Thymus (tissue), 11 donors: ENCODE results near the gene DHRS12. TPM values are rescaled to one million over a fixed set of nuclear protein-coding genes. Genes with fewer than 3 reads are reported as not detected.

Source experiments
- DNase-seq, 9 donors: peaks; one replicate each; pipeline ENCODE4 v3.0.0-alpha.2; 2013; ENCODE audit warnings: low spot score in 9 of 9, low read depth in 6 of 9, missing footprints in 1 of 9
- H3K27ac ChIP-seq, 2 donors: one replicate each; pipeline ENCODE4 v1.5.1; 2013; ENCODE audit warnings: control low read depth in 1 of 2, low read depth in 1 of 2, low read length in 1 of 2, mild to moderate bottlenecking in 1 of 2, moderate library complexity in 1 of 2
- H3K27me3 ChIP-seq, 2 donors: one replicate each; pipeline ENCODE4 v1.5.1; 2013; ENCODE audit warnings: low read length in 1 of 2; ENCODE audit not compliant: control insufficient read depth in 2 of 2, insufficient read depth in 1 of 2
- H3K36me3 ChIP-seq, 2 donors: one replicate each; pipeline ENCODE4 v1.5.1; 2013; ENCODE audit warnings: low read length in 1 of 2, mild to moderate bottlenecking in 1 of 2, moderate library complexity in 1 of 2; ENCODE audit not compliant: control insufficient read depth in 2 of 2, insufficient read depth in 2 of 2
- H3K4me1 ChIP-seq, 2 donors: one replicate each; pipeline ENCODE4 v1.5.1; 2013; ENCODE audit warnings: low read length in 2 of 2; ENCODE audit not compliant: control insufficient read depth in 2 of 2, insufficient read depth in 2 of 2
- H3K4me3 ChIP-seq, 2 donors: one replicate each; pipeline ENCODE4 v1.5.1; 2013; ENCODE audit warnings: low read length in 2 of 2, control low read depth in 1 of 2, mild to moderate bottlenecking in 1 of 2
- H3K9me3 ChIP-seq, 2 donors: one replicate each; pipeline ENCODE4 v1.5.1; 2013; ENCODE audit warnings: low read length in 1 of 2, mild to moderate bottlenecking in 1 of 2; ENCODE audit not compliant: control insufficient read depth in 2 of 2, insufficient read depth in 1 of 2
- WGBS: extraction: QIAGEN DNeasy Blood & Tissue Kit; methylation state at CpG from one replicate; pipeline ENCODE4 v1.1.7; 2013; 5-methylcytosine and 5-hydroxymethylcytosine counted together
- polyA plus RNA-seq: library from polyadenylated mRNA; stranded (reverse); fragments of 200-250 nt; gene quantifications from one replicate; pipeline ENCODE4 v1.2.3, GENCODE V29; 2013
- total RNA-seq: library from RNA; stranded (reverse); fragments of 120-200 nt; gene quantifications from one replicate; pipeline ENCODE4 v1.2.4, GENCODE V29; 2013
- donor health status: healthy.

DHRS12 gene
- total and polyA plus RNA-seq, 2 donors = 7.5 to 14.8 TPM

GRCh38 chr13:51794964-51795363, 9.0 kb downstream of the DHRS12 start:
- Histone ChIP-seq H3K27me3 (no peaks in the 10 kb centered on the region), H3K4me3 (no peak overlapping the region), H3K36me3 (no peaks in the 10 kb centered on the region), H3K9me3 (no peaks in the 10 kb centered on the region), H3K27ac (no peak overlapping the region), H3K4me1 (peaks cover 0 to 11% of the 10 kb centered on the region in 2 donors)
- no peak for DNase-seq
- 65% methylated on average over 4 of the region's 4 CpGs for WGBS

- 23% methylated on average over 6 of the region's 6 CpGs for WGBS
- no peak overlapping the region for H3K4me3 ChIP-seq
- H3K27ac ChIP-seq = peak overlapping the region; percentile 8 to 14
- no peaks in the 10 kb centered on the region for H3K36me3 ChIP-seq
- H3K4me1 ChIP-seq = peaks cover 0 to 11% of the 10 kb centered on the region in 2 donors
- H3K9me3 ChIP-seq = no peaks in the 10 kb centered on the region
- H3K27me3 ChIP-seq = no peaks in the 10 kb centered on the region
- DNase-seq = peak in 2 of 9 donors; percentile 34 to 62
Measured at GRCh38 chr13:51793570-51794271, 10.2 kb downstream of the DHRS12 start.

GRCh38 chr13:51786425-51787265, 17.3 kb downstream of the DHRS12 start:
- no peak for DNase-seq
- Histone ChIP-seq H3K27me3 (no peaks in the 10 kb centered on the region), H3K9me3 (no peaks in the 10 kb centered on the region), H3K36me3 (no peaks in the 10 kb centered on the region), H3K4me3 (no peak overlapping the region), H3K27ac (no peak overlapping the region), H3K4me1 (no peaks in the 10 kb centered on the region)
- 93% methylated on average over 10 of the region's 10 CpGs for WGBS

GRCh38 chr13:51785712-51786424, 18.1 kb downstream of the DHRS12 start:
- no peak for DNase-seq

GRCh38 chr13:51784097-51784496, 19.9 kb downstream of the DHRS12 start:
- no peaks in the 10 kb centered on the region for H3K4me1 ChIP-seq
- 100% methylated on average over 1 of the region's 1 CpG for WGBS
- no peak for DNase-seq
- H3K4me3 ChIP-seq = no peak overlapping the region
- no peaks in the 10 kb centered on the region for H3K27me3 ChIP-seq
- no peaks in the 10 kb centered on the region for H3K9me3 ChIP-seq
- no peaks in the 10 kb centered on the region for H3K36me3 ChIP-seq
- no peak overlapping the region for H3K27ac ChIP-seq

More at GRCh38 chr13:51785712-51786424, 18.1 kb downstream of the DHRS12 start:
- no peaks in the 10 kb centered on the region for H3K36me3 ChIP-seq
- H3K27me3 ChIP-seq = no peaks in the 10 kb centered on the region
- no peaks in the 10 kb centered on the region for H3K4me1 ChIP-seq
- H3K9me3 ChIP-seq = no peaks in the 10 kb centered on the region
- WGBS = 82% methylated on average over 12 of the region's 12 CpGs
- no peak overlapping the region for H3K4me3 ChIP-seq
- no peak overlapping the region for H3K27ac ChIP-seq

- Histone ChIP-seq H3K36me3 (no peaks in the 10 kb centered on the region), H3K27me3 (no peaks in the 10 kb centered on the region), H3K27ac (no peak overlapping the region), H3K4me3 (no peak overlapping the region), H3K9me3 (no peaks in the 10 kb centered on the region), H3K4me1 (no peaks in the 10 kb centered on the region)
- DNase-seq = no peak
- 97% methylated on average over 9 of the region's 9 CpGs for WGBS
Measured at GRCh38 chr13:51783428-51784094, 20.4 kb downstream of the DHRS12 start.

- H3K27me3 ChIP-seq = no peaks in the 10 kb centered on the region
- H3K36me3 ChIP-seq = no peaks in the 10 kb centered on the region
- no peak overlapping the region for H3K27ac ChIP-seq
- no peak for DNase-seq
- no peak overlapping the region for H3K4me3 ChIP-seq
- no peaks in the 10 kb centered on the region for H3K9me3 ChIP-seq
- no peaks in the 10 kb centered on the region for H3K4me1 ChIP-seq
- WGBS = 97% methylated on average over 15 of the region's 15 CpGs
Measured at GRCh38 chr13:51782026-51782710, 21.8 kb downstream of the DHRS12 start.

- Histone ChIP-seq H3K4me1 (no peaks in the 10 kb centered on the region), H3K27me3 (no peaks in the 10 kb centered on the region), H3K27ac (no peak overlapping the region), H3K9me3 (no peaks in the 10 kb centered on the region), H3K36me3 (no peaks in the 10 kb centered on the region), H3K4me3 (no peak overlapping the region)
- WGBS = 91% methylated on average over 15 of the region's 15 CpGs
- peak in 1 of 9 donors; percentile 29 for DNase-seq
Measured at GRCh38 chr13:51781246-51782022, 22.5 kb downstream of the DHRS12 start.
